HepG2 (cell line): ENCODE data around the gene COASY. TPM values are rescaled to one million over a fixed set of nuclear protein-coding genes. Genes with fewer than 3 reads are reported as not detected.
A peak's percentile ranks its signal among the peaks of the same experiment; 100 is the strongest.

Experiments used
- ATAC-seq: fragments of 200-7000 bp; cut with Tn5 transposase; 3 replicates; pipeline ENCODE4 v1.9.1; 2020; ENCODE audit warnings: mild to moderate bottlenecking, moderate library complexity
- BruUV-seq: library from RNA; stranded (reverse); fragments of 400-500 nt; replicated peaks from 2 replicates; lab custom pipeline; 2021; lab: Mats Ljungman, UMichigan
- CTCF ChIA-PET: fragments of 300-600 bp; formaldehyde crosslinking; extraction: SDS; loops from one replicate; lab custom pipeline; 2021; ENCODE audit warnings: low total read pairs, inconsistent platforms, low intra/inter-chr PET ratio; lab: Yijun Ruan, JAX
- POLR2A ChIA-PET: fragments of 350-600 bp; sonication (Branson Sonifier 250); formaldehyde crosslinking; loops from one replicate; lab custom pipeline; 2020; ENCODE audit warnings: antibody characterized with exemption, inconsistent platforms; lab: Yijun Ruan, JAX
- DNase-seq: peaks from one replicate; pipeline ENCODE4 v3.0.0-alpha.2; 2015; ENCODE audit warnings: low spot score
- FAIRE-seq: peaks from 3 replicates; lab custom pipeline; 2011; peaks lifted over from hg19 to GRCh38; lab: Jason Lieb, UNC
- H2AFZ ChIP-seq: one replicate; pipeline ENCODE4 v1.6.1; 2011; ENCODE audit warnings: low read length, inconsistent platforms
- H3K27ac ChIP-seq: fragments of 300-600 bp; 3 replicates; pipeline ENCODE4 v1.8.0; 2011; ENCODE audit warnings: mixed run types, mild to moderate bottlenecking, mixed read lengths, low read length, inconsistent platforms; ENCODE audit not compliant: insufficient read depth; ENCODE audit errors: extremely low read length
- H3K27me3 ChIP-seq, 2 experiments: fragments of 200-600 bp in 1 of 2; 2 replicates in 1 of 2; 3 replicates in 1 of 2; pipeline versions ENCODE4 v1.6.0 to v1.8.0; 2011; ENCODE audit warnings: low read length in 2 of 2, mild to moderate bottlenecking in 2 of 2, moderate library complexity in 2 of 2, inconsistent platforms in 1 of 2; ENCODE audit not compliant: insufficient read depth in 2 of 2, control insufficient read depth in 1 of 2
- H3K36me3 ChIP-seq, 2 experiments: fragments of 200-600 bp in 1 of 2; replicated peaks in 1 of 2; 2 replicates in 1 of 2; 3 replicates in 1 of 2; pipeline versions ENCODE4 v1.5.1 to v1.8.0; 2011; ENCODE audit warnings: low read length in 2 of 2, inconsistent platforms in 1 of 2; ENCODE audit not compliant: insufficient read depth in 2 of 2, control insufficient read depth in 1 of 2
- H3K4me1 ChIP-seq: 2 replicates; pipeline ENCODE4 v1.5.1; 2012; ENCODE audit warnings: low read length, inconsistent platforms; ENCODE audit not compliant: insufficient read depth
- H3K4me2 ChIP-seq: 2 replicates; pipeline ENCODE4 v1.6.0; 2011; ENCODE audit warnings: low read depth, low read length, inconsistent platforms
- H3K4me3 ChIP-seq, 3 experiments: fragments of 200-600 bp in 1 of 3; sonication (generic), shearing (Covaris generic) in 1 of 3; replicated peaks in 1 of 3; 2 replicates each; pipeline ENCODE4 v1.5.1; 2011 to 2016; ENCODE audit warnings: low read length in 3 of 3, inconsistent platforms in 2 of 3, low read depth in 2 of 3, mild to moderate bottlenecking in 2 of 3, control low read depth in 1 of 3, mixed read lengths in 1 of 3; ENCODE audit not compliant: insufficient read depth in 1 of 3
- H3K79me2 ChIP-seq: one replicate; pipeline ENCODE4 v1.6.1; 2011; ENCODE audit warnings: low read length, inconsistent platforms; ENCODE audit not compliant: insufficient read depth
- H3K9ac ChIP-seq: 2 replicates; pipeline ENCODE4 v1.6.0; 2011; ENCODE audit warnings: mild to moderate bottlenecking, low read depth, low read length, inconsistent platforms; ENCODE audit not compliant: insufficient read depth
- H3K9me3 ChIP-seq: 2 replicates; pipeline ENCODE4 v1.5.1; 2012; ENCODE audit warnings: mild to moderate bottlenecking, low read length
- H4K20me1 ChIP-seq: 2 replicates; pipeline ENCODE4 v1.6.0; 2011; ENCODE audit warnings: inconsistent platforms, mild to moderate bottlenecking, low read length, moderate library complexity; ENCODE audit not compliant: insufficient read depth
- DNMT3B ChIP-seq: conservative IDR thresholded peaks from 2 replicates; pipeline ENCODE4 v1.6.1; 2016; ENCODE audit warnings: missing biosample characterization, control low read depth
- DPF2 ChIP-seq: sonication (generic); formaldehyde crosslinking; IDR thresholded peaks from 2 replicates; pipeline ENCODE4 v1.4.0; 2020; ENCODE audit warnings: mild to moderate bottlenecking, low read depth, missing genetic modification reagents, borderline replicate concordance
- HNF4A ChIP-seq: sonication (generic); formaldehyde crosslinking; IDR thresholded peaks from 2 replicates; pipeline ENCODE4 v1.4.0; 2020; ENCODE audit warnings: missing genetic modification reagents
- JUN ChIP-seq: sonication (generic); formaldehyde crosslinking; IDR thresholded peaks from 2 replicates; pipeline ENCODE4 v1.4.0; 2020; ENCODE audit warnings: mild to moderate bottlenecking, missing genetic modification reagents
- KLF13 ChIP-seq: sonication (generic); formaldehyde crosslinking; IDR thresholded peaks from 2 replicates; pipeline ENCODE4 v1.4.0; 2020; ENCODE audit warnings: mild to moderate bottlenecking, missing genetic modification reagents
- MAFK ChIP-seq, 2 experiments: IDR thresholded peaks in 1 of 2; conservative IDR thresholded peaks in 1 of 2; 2 replicates each; pipeline ENCODE4 v1.6.1; 2011; ENCODE audit warnings: improper control_type of control experiment in 2 of 2, low read length in 2 of 2
- MZF1 ChIP-seq: sonication (generic); formaldehyde crosslinking; IDR thresholded peaks from 2 replicates; pipeline ENCODE4 v1.8.1; 2023; ENCODE audit warnings: mild to moderate bottlenecking, missing genetic modification reagents, borderline replicate concordance
- NCOA5 ChIP-seq: sonication (generic); formaldehyde crosslinking; IDR thresholded peaks from 2 replicates; pipeline ENCODE4 v1.4.0; 2020; ENCODE audit warnings: missing genetic modification reagents
- POLR2A ChIP-seq, 2 experiments: IDR thresholded peaks; 2 replicates each; pipeline ENCODE4 v1.6.1; 2011; ENCODE audit warnings: low read depth in 2 of 2, low read length in 2 of 2, mild to moderate bottlenecking in 1 of 2, moderate library complexity in 1 of 2; ENCODE audit not compliant: insufficient read depth in 1 of 2
- SMAD9 ChIP-seq: sonication (generic); formaldehyde crosslinking; IDR thresholded peaks from 2 replicates; pipeline ENCODE4 v1.5.1; 2020; ENCODE audit warnings: mild to moderate bottlenecking, missing genetic modification reagents
- SMARCC2 ChIP-seq: fragments of 450-650 bp; IDR thresholded peaks from 2 replicates; pipeline ENCODE4 v1.6.1; 2017; ENCODE audit warnings: antibody characterized with exemption, mild to moderate bottlenecking
- SRSF4 ChIP-seq: fragments of 200-400 bp; formaldehyde crosslinking; IDR thresholded peaks from one replicate; pipeline ENCODE4 v1.6.1; 2018; ENCODE audit warnings: mild to moderate bottlenecking, low read depth, low read length, moderate library complexity; ENCODE audit not compliant: poor library complexity, severe bottlenecking
- ZBTB1 ChIP-seq: sonication (generic); formaldehyde crosslinking; IDR thresholded peaks from 2 replicates; pipeline ENCODE4 v1.4.0; 2020; ENCODE audit warnings: missing genetic modification reagents, borderline replicate concordance
- ZNF230 ChIP-seq: sonication (generic); formaldehyde crosslinking; IDR thresholded peaks from 2 replicates; pipeline ENCODE4 v1.4.0; 2020; ENCODE audit warnings: mild to moderate bottlenecking, missing genetic modification reagents
- ZNF253 ChIP-seq: sonication (generic); formaldehyde crosslinking; IDR thresholded peaks from 2 replicates; pipeline ENCODE4 v1.8.0; 2022; ENCODE audit warnings: mild to moderate bottlenecking, missing genetic modification reagents, borderline replicate concordance
- ZNF3 ChIP-seq: IDR thresholded peaks from 2 replicates; pipeline ENCODE4 v1.7.0; 2017; ENCODE audit warnings: inconsistent platforms
- ZNF33B ChIP-seq: sonication (generic); formaldehyde crosslinking; IDR thresholded peaks from 2 replicates; pipeline ENCODE4 v1.5.1; 2020; ENCODE audit warnings: mild to moderate bottlenecking, missing genetic modification reagents
- ZNF446 ChIP-seq: sonication (generic); formaldehyde crosslinking; IDR thresholded peaks from 2 replicates; pipeline ENCODE4 v1.5.0; 2020; ENCODE audit warnings: mild to moderate bottlenecking, missing genetic modification reagents
- ZNF547 ChIP-seq: sonication (generic); formaldehyde crosslinking; IDR thresholded peaks from 2 replicates; pipeline ENCODE4 v1.5.1; 2020; ENCODE audit warnings: mild to moderate bottlenecking, missing genetic modification reagents
- ZNF616 ChIP-seq: sonication (generic); formaldehyde crosslinking; IDR thresholded peaks from 2 replicates; pipeline ENCODE4 v1.5.0; 2020; ENCODE audit warnings: low read depth, mild to moderate bottlenecking, missing genetic modification reagents
- ZNF7 ChIP-seq: IDR thresholded peaks from 2 replicates; pipeline ENCODE4 v1.6.1; 2016; ENCODE audit warnings: missing biosample characterization, missing genetic modification reagents
- WGBS: methylation state at CpG from one replicate; pipeline ENCODE4 v1.1.6; 2017; ENCODE audit warnings: low lambda C conversion rate; 5-methylcytosine and 5-hydroxymethylcytosine counted together
- in situ Hi-C: cut with HindIII; loops from 2 replicates; pipeline ENCODE4 v1.10.0; 2017; ENCODE audit warnings: low pct_unique_long_range_greater_than_20kb; ENCODE audit not compliant: extremely low pct_ligation_motif_present
- intact Hi-C: fragments of 100-400 bp; cut with micrococcal nuclease; formaldehyde crosslinking; loops from one replicate; pipeline ENCODE4 v1.10.0; 2022; ENCODE audit not compliant: unreplicated experiment
- polyA plus RNA-seq, 8 experiments: library from polyadenylated mRNA; depleted of rRNA in 3 of 8; stranded (reverse) in 7 of 8; unstranded in 1 of 8; fragments of >200 nt; fragmentation: Illumina TruSeq in 4 of 8; extraction: Trizol in 4 of 8; gene quantifications; 2 replicates each; pipeline versions ENCODE4 v1.2.1 to v1.2.3, GENCODE V29; 2011 to 2016; ENCODE audit warnings: low read depth in 4 of 8, missing spikeins in 1 of 8, mixed read lengths in 1 of 8; ENCODE audit not compliant: insufficient read depth in 1 of 8
- total RNA-seq, 5 experiments: library from RNA; depleted of rRNA; stranded (reverse); fragments of >200 nt; fragmentation: Illumina TruSeq; extraction: Trizol; gene quantifications; 2 replicates each; pipeline ENCODE4 v1.2.3, GENCODE V29; 2016; ENCODE audit warnings: low read depth in 1 of 5
- TF ChIP-seq, protein P1 (sequence below): sonication (generic); formaldehyde crosslinking; conservative IDR thresholded peaks from 2 replicates; pipeline ENCODE4 v1.4.0; 2020; ENCODE audit warnings: missing genetic modification reagents
- TF ChIP-seq, protein P2 (sequence below): sonication (generic); formaldehyde crosslinking; IDR thresholded peaks from 2 replicates; pipeline ENCODE4 v1.8.1; 2023; ENCODE audit warnings: mild to moderate bottlenecking, inconsistent platforms, moderate library complexity, missing genetic modification reagents, borderline replicate concordance
- TF ChIP-seq, protein P3 (sequence below): sonication (generic); formaldehyde crosslinking; conservative IDR thresholded peaks from 2 replicates; pipeline ENCODE4 v1.5.0; 2020; ENCODE audit warnings: missing genetic modification reagents

Gene COASY
- total and polyA plus RNA-seq, 2 of the 13 experiments (the other 11 are each of a cell fraction or from before 2014, with no cell fraction given): 90.7 to 125 TPM

DNA sequence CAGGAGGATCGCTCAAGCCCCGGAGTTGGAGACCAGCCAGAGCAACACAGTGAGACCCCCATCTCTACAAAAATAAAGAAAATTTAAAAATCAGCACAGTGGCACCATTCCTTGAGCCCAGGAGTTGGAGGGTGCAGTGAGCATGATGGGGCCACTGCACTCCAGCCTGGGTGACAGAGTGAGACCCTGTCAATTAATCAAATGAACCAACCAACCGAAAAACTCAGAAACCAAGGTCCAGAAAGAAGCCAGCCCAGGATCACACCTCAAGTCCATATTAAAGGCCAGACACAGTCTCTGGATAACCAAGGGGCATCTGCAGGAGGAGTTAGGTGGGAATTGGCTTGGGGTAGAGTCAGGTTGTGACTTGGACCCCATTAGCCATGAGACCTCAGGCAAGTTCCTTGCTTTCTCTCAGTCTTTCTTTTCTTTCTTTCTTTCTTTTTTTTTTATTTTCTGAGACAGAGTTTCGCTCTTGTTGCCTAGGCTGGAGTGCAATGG is 6.8 kb upstream of the COASY start:
- H3K27ac ChIP-seq: peak overlapping the region; percentile 87
- 24% methylated on average over 4 of the region's 4 CpGs for WGBS
- DNase-seq (no peak), FAIRE-seq (no peak), ATAC-seq (peak; percentile 1; the same call in 2 of the 3 replicates)
- no peaks in the 10 kb centered on the region for H4K20me1 ChIP-seq
- no peaks in the 10 kb centered on the region for H3K9me3 ChIP-seq
- H3K4me1 ChIP-seq: peaks cover 52% of the 10 kb centered on the region
- no peak overlapping the region for H2AFZ ChIP-seq
- in situ Hi-C loops (no loop called here), intact Hi-C loops (no loop called here)
- H3K27me3 ChIP-seq: no peaks in the 10 kb centered on the region; a peak in 1 of 5 replicates
- H3K9ac ChIP-seq: peak overlapping the region; percentile 97
- H3K4me2 ChIP-seq: peak overlapping the region; percentile 100
- BruUV-seq: TSS peak; percentile 93
- no peaks in the 10 kb centered on the region for H3K36me3 ChIP-seq
- ChIA-PET POLR2A (interaction anchor here (0.6 to 4.4 kb wide), 13 partner anchors 10 to 167 kb away, joined by 3 to 80 read pairs (median 12); partner anchors contain the start of genes COASY, MLX, NAGLU and PLEKHH3), CTCF (no interaction called here)
- peak overlapping the region; percentile 88 to 100 (median 94) for H3K4me3 ChIP-seq
- peaks cover 18% of the 10 kb centered on the region for H3K79me2 ChIP-seq
- no peak for TF ChIP-seq SMARCC2
- no peak for TF ChIP-seq SRSF4
- no peak for TF ChIP-seq ZNF3
- TF ChIP-seq, protein P1, sequence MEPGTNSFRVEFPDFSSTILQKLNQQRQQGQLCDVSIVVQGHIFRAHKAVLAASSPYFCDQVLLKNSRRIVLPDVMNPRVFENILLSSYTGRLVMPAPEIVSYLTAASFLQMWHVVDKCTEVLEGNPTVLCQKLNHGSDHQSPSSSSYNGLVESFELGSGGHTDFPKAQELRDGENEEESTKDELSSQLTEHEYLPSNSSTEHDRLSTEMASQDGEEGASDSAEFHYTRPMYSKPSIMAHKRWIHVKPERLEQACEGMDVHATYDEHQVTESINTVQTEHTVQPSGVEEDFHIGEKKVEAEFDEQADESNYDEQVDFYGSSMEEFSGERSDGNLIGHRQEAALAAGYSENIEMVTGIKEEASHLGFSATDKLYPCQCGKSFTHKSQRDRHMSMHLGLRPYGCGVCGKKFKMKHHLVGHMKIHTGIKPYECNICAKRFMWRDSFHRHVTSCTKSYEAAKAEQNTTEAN: no peak
- TF ChIP-seq ZBTB1 (CRISPR knock-in tag): no peak
- no peak for TF ChIP-seq MZF1 (CRISPR knock-in tag)
- no peak for TF ChIP-seq ZNF33B (CRISPR knock-in tag)
- TF ChIP-seq DNMT3B (CRISPR knock-in tag): no peak
- TF ChIP-seq NCOA5 (CRISPR knock-in tag): no peak
- TF ChIP-seq ZNF253 (CRISPR knock-in tag): no peak
- peak; percentile 20; the same call in 1 of the 2 replicates for TF ChIP-seq ZNF446 (CRISPR knock-in tag)
- TF ChIP-seq ZNF230 (CRISPR knock-in tag): no peak
- TF ChIP-seq, protein P2, sequence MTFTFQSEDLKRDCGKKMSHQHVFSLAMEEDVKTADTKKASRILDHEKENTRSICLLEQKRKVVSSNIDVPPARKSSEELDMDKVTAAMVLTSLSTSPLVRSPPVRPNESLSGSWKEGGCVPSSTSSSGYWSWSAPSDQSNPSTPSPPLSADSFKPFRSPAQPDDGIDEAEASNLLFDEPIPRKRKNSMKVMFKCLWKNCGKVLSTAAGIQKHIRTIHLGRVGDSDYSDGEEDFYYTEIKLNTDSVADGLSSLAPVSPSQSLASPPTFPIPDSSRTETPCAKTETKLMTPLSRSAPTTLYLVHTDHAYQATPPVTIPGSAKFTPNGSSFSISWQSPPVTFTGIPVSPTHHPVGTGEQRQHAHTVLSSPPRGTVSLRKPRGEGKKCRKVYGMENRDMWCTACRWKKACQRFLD (CRISPR knock-in tag): no peak
- TF ChIP-seq DPF2 (CRISPR knock-in tag): no peak
- TF ChIP-seq POLR2A (IDR thresholded peaks at IDR 0.05; ENCODE audit: insufficient read depth in 1 of 2, low read depth in 2 of 2, low read length in 2 of 2): no peak
- TF ChIP-seq, protein P3, sequence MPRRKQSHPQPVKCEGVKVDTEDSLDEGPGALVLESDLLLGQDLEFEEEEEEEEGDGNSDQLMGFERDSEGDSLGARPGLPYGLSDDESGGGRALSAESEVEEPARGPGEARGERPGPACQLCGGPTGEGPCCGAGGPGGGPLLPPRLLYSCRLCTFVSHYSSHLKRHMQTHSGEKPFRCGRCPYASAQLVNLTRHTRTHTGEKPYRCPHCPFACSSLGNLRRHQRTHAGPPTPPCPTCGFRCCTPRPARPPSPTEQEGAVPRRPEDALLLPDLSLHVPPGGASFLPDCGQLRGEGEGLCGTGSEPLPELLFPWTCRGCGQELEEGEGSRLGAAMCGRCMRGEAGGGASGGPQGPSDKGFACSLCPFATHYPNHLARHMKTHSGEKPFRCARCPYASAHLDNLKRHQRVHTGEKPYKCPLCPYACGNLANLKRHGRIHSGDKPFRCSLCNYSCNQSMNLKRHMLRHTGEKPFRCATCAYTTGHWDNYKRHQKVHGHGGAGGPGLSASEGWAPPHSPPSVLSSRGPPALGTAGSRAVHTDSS (CRISPR knock-in tag): no peak
- no peak for TF ChIP-seq SMAD9 (CRISPR knock-in tag)
- no peak for TF ChIP-seq ZNF7 (CRISPR knock-in tag)
- TF ChIP-seq JUN: no peak
- no peak for TF ChIP-seq HNF4A (CRISPR knock-in tag)
- no peak for TF ChIP-seq MAFK (conservative IDR thresholded peaks at IDR 0.05 in 1 of 2, IDR thresholded peaks at IDR 0.05 in 1 of 2; ENCODE audit: low read length in 2 of 2)
- TF ChIP-seq ZNF616 (CRISPR knock-in tag): no peak
- TF ChIP-seq ZNF547: 0 out of 2 replicates have a peak, but pooled peaks have one; percentile 6
- TF ChIP-seq KLF13 (CRISPR knock-in tag): no peak
